HG03039 (cell line): ENCODE measurements around the gene TAS1R3.
"Not testable (repeated sequence)": the region's sequence is repeated elsewhere in the genome, so short reads cannot be mapped to it uniquely, and the experiment has no call there.

Experiments used
- ATAC-seq: cut with Tn5 transposase; IDR thresholded peaks from one replicate; pipeline ENCODE4 v1.9.1; 2021; ENCODE audit warnings: mild to moderate bottlenecking, moderate library complexity; ENCODE audit not compliant: unreplicated experiment

TAS1R3 gene

GRCh38 chr1:1307923-1308755 is 22.9 kb upstream of the TAS1R3 start, which contains the start of the genes ACAP3 and PUSL1:
TSS of gene ACAP3 (minus strand) at chr1:1307930. CDS start at chr1:1307815, 115 bp downstream.
TSS of gene PUSL1 (plus strand) at chr1:1308597. CDS start at chr1:1308644, 47 bp downstream.
- ATAC-seq: peak; percentile 48

DNA sequence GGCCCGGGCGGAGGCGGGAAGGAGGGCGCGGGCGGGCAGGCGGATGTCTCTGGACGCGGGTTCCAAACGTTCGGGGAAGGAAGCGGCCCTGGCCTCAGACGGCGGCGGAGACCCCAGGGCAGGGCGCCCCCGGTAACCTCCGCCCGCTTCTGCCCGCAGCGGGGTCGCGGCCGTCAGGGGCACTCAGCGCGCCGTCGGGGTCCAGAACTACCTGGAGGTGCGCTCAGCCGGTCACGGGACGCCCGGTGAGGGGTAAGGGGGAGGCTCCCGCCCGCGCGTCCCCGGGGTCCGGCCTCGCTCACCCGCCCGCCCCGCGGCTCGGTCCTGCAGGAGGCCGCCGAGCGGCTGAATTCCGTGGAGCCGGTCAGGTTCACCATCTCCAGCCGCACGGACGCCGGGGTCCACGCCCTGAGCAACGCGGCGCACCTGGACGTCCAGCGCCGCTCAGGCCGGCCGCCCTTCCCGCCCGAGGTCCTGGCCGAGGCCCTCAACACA is 22.3 kb upstream of the TAS1R3 start:
- peak; percentile 6 for ATAC-seq

DNA sequence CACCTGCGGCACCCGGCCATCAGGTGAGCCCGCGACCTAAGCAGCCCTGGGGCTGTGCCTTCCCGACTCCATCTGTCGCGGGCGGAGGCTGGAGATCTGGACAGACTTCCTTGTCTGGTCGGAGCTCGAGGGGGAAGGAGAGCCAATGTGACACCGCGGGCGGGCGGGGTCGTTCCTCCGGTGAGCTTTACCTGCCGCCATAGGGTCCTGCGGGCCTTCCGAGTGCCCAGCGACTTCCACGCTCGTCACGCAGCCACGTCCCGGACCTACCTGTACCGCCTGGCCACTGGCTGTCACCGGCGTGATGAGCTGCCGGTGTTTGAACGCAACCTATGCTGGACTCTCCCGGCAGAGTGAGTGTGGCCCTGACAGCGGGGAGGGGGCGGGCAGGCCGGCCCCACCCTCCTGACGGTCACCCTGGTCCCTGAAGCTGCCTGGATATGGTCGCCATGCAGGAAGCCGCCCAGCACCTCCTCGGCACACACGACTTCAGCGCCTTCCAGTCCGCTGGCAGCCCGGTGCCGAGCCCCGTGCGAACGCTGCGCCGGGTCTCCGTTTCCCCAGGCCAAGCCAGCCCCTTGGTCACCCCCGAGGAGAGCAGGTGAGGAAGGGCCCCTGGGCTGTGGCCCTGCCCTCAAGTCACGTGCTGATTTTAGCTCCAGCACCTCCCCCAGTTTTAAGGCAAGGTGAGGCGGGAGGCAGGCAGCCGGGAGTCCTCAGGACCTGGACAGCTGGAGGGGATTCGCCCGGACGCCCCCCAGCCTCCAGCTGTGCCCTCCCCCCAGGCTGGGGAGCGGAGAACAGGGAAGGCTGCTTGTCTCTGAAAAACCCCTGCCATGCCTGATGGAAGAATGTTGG is 21.6 kb upstream of the TAS1R3 start:
- no peak for ATAC-seq

GRCh38 chr1:1310109-1310385 is 21.0 kb upstream of the TAS1R3 start:
- ATAC-seq: no peak

- no peak for ATAC-seq
Measured at GRCh38 chr1:1310476-1311053, 20.5 kb upstream of the TAS1R3 start.

- ATAC-seq: no peak
Measured at GRCh38 chr1:1311107-1312104, 19.7 kb upstream of the TAS1R3 start.

DNA sequence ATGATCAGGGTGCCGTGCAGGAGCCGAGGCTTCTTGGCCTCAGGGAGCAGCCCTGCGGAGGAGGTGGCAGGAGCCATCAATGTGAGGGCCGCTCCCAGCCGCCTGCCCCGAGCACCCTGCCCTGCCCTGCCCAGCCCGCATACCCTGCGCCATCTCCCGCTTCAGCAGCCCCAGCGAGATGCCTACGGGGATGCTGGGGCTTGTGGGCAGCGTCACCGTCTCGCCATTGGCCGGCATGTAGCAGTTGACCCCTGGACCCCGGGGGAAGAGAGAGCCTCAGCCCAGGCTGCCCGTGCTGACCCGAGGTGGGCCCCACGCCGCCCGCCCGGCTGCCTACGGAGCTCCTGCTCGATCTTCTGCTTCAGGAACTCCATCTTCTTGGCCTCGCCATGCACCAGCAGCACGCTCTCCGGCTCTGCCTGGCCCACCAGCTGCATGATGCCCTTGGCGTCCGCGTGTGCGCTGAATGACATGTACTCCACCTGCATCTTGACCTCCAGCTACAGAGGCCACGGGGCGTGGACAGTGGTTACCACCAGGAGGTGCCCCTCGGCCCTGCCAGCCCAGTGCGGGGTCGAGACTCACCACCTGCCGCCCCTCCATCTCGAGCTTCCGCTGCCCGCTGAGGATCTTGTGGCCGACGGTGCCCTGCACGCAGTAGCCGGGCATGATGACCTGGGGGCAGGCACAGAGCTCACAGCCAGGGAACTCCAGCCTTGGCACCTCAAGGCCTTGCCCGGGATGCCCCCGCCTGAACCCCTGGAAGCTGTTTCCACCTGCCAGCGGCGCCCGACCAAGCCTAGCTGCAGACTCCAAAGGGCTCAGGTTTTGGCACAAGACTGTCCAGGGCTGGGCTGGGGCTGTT is 18.4 kb upstream of the TAS1R3 start:
- ATAC-seq: no peak

- no peak for ATAC-seq
Measured at GRCh38 chr1:1313500-1314236, 17.4 kb upstream of the TAS1R3 start.

GRCh38 chr1:1314237-1314586 is 16.9 kb upstream of the TAS1R3 start:
- no peak for ATAC-seq

- no peak for ATAC-seq
Measured at GRCh38 chr1:1314678-1315335, 16.3 kb upstream of the TAS1R3 start.

GRCh38 chr1:1315435-1315954 is 15.6 kb upstream of the TAS1R3 start:
- ATAC-seq: no peak

GRCh38 chr1:1316199-1316598 is 14.9 kb upstream of the TAS1R3 start:
- not testable (repeated sequence) for ATAC-seq

- ATAC-seq: no peak
Measured at GRCh38 chr1:1317420-1317819, 13.7 kb upstream of the TAS1R3 start.

DNA sequence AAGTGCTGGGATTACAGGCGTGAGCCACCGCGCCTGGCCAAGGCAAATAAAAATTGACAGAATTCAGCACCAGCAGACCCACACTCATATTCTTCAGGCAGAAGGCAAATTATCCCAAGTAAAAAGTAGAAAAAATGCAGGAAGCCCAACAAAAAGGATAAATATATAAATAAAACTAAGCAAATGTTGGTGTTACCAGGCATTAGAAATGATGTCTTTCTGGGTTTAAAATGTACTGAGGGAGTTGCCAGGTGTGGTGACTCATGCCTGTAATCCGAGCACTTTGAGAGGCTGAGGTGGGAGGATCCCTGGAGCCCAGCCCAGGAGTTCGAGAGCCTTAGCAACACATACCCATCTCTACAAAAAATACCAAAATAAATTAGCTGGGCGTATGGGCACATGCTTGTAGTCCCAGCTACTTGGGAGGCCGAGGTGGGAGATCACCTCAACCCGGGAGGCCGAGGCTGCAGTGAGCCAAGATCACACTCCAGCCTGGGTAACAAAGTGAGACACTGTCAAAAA is 12.9 kb upstream of the TAS1R3 start:
- ATAC-seq: no peak

- no peak for ATAC-seq
Measured at GRCh38 chr1:1318777-1319645, 12.1 kb upstream of the TAS1R3 start.

DNA sequence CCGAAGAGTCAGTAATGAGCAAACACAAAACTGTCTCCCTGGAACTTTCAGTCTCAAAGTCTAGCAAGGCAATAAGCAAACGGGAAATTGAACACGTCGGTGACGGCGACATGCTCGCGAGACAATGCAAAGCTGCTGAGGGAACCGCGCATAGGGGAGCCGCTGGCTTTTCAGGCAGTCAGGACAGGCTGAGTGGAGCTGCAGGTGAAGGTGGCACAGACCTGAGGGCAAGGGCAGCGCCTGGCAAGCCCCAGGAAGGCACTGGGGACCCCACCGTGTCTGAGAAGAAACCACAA is 11.5 kb upstream of the TAS1R3 start:
- ATAC-seq: no peak
